CD4-positive, alpha-beta T cell treated with Interleukin-17A for 4 hours (primary cell): ENCODE results near the gene CXXC5.
"Not testable (repeated sequence)": the region's sequence is repeated elsewhere in the genome, so short reads cannot be mapped to it uniquely, and the experiment has no call there.

ENCODE experiments used
- DNase-seq: peaks from one replicate; pipeline ENCODE4 v3.0.0-alpha.2; 2020; ENCODE audit warnings: mixed read lengths

The CXXC5 gene

GRCh38 chr5:139648205-139649081, at the start of gene CXXC5:
CXXC5 (plus strand) TSS chr5:139648349; CDS start chr5:139680524, 32,175 bp downstream.
- DNase-seq, result peak; percentile 44

GRCh38 chr5:139598601-139598965, 49.6 kb upstream of the CXXC5 start:
- DNase-seq, result not testable (repeated sequence)

- DNase-seq, result no peak
These were observed 47.7 kb upstream of the CXXC5 start for GRCh38 chr5:139600336-139600949.

DNA sequence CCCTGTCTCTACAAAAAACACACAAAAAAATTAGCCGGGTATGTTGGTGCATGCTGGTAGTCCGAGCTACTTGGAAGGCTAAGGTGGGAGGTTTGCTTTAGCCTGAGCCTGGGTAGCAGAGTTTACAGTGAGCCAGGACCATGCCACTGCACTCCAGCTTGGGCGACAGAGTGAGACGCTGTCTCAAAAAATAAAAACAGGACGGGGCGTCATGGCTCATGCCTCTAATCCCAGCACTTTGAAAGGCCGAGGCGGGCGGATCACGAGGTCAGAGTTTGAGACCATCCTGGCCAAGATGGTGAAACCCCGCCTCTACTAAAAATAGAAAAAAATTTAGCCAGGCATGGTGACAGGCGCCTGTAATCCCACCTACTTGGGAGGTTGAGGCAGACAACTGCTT, 46.7 kb upstream of the CXXC5 start:
- DNase-seq, result no peak

- not testable (repeated sequence) for DNase-seq
These were observed 46.2 kb upstream of the CXXC5 start for GRCh38 chr5:139601948-139602347.

- no peak for DNase-seq
These were observed 42.3 kb upstream of the CXXC5 start for GRCh38 chr5:139605887-139606286.

DNA sequence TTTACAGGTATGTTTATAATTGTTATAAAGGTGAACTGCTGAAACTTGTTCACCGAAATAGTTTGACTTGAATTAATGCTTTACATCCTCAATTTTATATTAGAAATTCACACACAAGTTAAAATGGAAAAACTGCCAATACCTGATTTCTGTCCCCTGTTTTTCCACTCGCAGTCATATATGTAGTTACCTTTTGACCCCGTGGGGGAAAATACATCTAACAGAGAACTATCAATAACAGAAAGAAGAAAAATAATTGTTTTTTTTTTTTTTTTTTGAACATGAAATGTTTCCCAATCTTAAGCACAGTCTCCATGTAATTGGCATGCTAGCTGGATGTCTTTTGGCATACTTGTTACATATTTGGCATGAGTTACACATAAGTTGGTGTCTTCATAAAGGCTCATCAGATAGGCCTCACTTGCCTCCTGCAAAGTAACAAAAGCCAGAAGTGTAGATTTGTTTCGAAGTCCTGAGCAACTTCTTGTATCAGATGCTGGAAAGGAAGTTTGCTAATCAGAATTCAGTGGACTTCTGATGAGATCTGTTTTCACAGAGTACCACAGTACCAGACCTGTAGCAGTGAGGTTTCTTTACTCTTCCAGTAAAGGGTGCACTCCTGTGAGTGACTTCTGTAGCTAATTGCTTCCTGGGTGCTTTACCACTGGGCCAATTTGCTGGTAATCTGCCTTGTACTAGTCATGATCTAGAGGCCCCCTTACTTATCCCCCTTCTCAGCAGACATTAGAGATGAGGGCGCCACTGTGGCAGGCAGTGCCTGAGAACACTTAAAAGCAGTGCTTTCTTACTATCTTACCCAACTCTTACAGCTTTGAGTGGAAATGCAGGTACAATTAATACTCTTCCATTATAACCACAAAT, 36.2 kb upstream of the CXXC5 start:
- DNase-seq, result no peak

- no peak for DNase-seq
These were observed 28.3 kb upstream of the CXXC5 start for GRCh38 chr5:139619861-139620260.

GRCh38 chr5:139625398-139625797, 22.8 kb upstream of the CXXC5 start:
- not testable (repeated sequence) for DNase-seq

GRCh38 chr5:139630855-139631254, 17.3 kb upstream of the CXXC5 start:
- DNase-seq, result no peak

DNA sequence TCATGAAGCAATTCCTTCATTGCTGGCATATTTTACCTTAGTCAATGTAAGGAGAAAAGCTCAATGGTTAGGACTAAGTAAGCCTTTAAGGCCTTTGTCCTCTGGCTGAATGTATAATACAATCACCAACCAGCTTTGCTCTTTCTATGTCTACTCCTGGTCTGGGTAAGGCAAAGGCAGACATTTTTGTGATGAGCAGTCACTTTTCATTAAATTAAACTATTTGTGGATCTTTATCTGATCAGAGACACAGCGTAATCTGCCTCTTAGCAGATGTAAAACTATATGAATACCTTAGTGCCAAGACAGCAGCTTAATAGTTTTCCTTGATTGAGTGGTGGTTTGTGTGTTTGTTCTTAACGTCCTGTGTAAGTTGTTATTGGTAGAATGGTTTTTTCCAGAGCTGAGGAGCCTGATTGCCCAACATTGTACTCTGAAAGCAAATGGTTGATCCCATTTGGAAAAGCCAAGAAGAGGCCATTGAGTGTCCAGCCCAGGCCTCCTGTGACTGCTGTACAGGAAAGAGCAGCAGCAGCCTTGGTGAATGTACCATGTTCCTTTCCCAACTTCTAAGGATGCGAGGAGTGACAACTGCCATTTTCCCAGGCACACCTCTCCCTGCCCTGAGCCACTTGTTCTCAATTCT, 16.5 kb upstream of the CXXC5 start:
- DNase-seq, result no peak

DNA sequence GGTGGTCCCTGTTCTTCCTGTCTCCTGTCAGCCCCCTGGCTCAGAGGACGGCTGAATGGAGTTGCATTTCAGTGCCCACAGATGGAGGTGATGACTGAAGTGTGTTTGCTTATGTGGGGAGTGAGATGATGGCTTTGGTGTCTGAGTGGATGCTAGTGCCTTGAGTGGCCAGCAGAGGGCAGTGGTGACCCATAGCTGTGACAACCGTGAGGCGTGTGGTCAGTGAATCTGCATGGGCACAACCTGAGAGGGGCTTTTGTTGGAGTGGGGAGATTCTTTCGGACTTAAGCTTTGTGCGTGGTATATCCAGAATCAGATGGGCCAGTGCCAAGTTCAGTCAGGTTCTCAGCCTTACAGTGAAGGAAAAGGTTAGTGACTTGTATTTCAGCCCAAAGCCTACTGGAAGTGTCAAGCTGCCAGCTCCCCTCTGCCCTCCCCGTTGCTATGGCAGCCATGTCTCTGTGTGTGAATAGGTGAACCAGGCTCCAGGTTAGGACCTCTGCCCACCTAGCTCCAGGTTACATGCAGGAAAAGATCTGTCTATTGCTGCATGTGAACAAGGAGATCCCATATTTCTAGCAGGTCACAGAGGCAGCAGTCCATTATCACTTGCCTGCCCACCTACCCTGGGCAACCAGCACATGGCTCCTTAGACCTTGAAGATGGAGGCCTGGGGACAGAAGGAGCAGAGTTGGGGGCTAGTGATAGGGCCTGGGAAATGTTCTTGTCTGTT, 14.7 kb upstream of the CXXC5 start:
- peak; percentile 78 for DNase-seq

GRCh38 chr5:139634028-139634325, 14.2 kb upstream of the CXXC5 start:
- no peak for DNase-seq

DNA sequence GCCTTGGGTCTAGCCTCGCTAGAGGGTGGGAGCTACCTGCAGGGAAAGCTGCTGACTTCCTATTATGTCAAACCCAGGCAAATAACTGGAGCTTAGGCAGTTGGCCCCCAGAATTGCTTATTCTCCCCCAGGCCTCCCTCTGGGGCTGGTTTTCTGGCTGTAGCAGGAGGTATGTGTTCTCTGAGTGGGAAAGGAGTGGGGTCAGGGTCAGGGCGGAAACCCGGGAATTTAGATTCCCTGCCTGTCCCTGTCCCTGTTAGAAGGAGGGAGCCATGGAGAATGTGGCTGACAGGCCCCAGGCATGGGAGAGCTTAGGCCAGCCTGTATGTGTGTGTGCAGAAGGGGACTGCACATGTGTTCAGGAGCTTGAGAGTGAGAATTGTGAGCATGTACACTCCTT, 13.6 kb upstream of the CXXC5 start:
- DNase-seq, result no peak

- no peak for DNase-seq
These were observed 13.0 kb upstream of the CXXC5 start for GRCh38 chr5:139635191-139635590.

DNA sequence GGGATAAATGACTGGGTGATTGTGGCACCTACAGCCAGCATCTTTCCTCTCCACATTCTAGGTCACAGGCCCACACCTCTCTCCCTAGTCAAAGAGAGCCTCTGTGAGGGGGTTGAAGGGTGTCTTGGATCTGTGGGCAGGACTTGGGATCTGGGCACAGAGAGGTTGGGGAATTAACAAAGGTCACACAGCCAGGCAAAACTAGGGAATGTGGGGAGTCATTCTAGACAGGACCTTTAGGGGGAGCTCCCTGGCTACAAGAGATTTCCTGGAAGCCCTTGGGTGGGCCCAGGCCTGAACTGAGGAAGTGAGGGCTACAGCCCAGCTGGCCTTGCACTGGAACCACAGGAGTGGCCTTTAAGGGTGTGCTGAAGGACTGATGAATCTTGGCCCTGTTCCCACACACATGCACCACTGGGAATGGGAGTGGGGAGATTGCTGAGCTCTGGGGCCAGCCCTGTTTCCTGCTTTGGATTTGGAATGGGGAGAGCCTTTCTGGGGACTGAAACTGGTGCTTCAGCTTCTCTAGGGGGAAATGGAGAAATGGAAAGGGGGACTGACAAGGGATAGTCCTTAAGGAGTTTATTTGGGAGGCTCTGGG, 12.4 kb upstream of the CXXC5 start:
- peak; percentile 27 for DNase-seq

DNA sequence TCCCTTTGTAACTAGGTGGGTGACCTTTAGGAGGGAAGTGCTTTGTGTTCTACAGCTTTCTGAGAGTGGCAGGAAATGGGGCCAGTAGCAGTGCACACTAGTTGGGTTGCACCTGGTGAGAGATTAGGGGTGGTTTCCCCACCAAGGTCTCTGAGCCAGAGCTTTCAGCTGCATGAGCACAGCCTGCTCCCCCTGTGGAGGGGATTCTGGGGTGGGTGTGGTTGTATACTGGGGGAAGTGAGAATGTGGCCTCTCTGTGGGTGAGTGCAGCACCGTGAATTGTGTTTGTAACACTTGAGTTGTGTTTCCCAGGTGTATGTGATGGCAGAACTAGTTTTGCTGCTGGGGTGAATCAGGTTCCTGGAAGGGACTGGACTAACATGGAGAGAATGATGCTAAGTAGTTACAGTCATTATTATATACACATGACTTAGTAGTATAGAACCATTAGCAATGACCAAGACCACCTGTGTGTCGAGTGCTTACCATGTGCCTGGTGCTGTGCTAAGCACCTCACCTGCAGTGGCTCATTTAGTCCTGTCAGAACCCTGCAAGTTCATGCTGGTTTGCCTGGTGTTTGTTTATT, 11.8 kb upstream of the CXXC5 start:
- peak; percentile 58 for DNase-seq

DNA sequence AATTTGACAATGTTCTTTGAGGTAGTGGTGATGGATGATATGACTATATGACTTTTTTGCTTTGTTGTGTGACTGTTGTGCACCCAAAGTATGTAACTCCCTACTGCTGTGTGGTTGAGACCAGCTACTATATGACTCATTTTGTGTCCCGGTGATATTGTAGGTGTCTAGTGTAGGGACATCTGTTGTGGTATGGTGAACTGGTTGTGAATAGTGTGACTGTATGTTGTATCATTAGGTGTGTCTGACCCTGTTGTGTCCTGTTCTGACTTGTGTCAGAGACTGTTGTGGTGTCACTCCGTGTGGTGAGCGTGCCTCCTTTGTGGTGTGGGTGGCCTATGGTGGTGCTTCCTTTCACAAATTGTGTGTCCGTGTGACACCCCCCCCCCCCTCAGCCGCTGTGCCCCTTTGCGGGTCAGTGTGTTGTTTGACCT, 11.2 kb upstream of the CXXC5 start:
- DNase-seq, result peak; percentile 32

- peak; percentile 48 for DNase-seq
These were observed 10.6 kb upstream of the CXXC5 start for GRCh38 chr5:139637438-139638089.

- DNase-seq, result no peak
These were observed 9.9 kb upstream of the CXXC5 start for GRCh38 chr5:139638090-139638735.
